K562 (cell line): ENCODE results near the gene COA3. TPM values are rescaled to one million over a fixed set of nuclear protein-coding genes. Genes with fewer than 3 reads are reported as not detected.

Experiments
- ATAC-seq: fragments of 200-7000 bp; cut with Tn5 transposase; 3 replicates; pipeline ENCODE4 v1.9.1; 2020; ENCODE audit warnings: moderate library complexity
- BruUV-seq: library from RNA; stranded (reverse); fragments of 400-500 nt; replicated peaks from 2 replicates; lab custom pipeline; 2021; lab: Mats Ljungman, UMichigan
- CTCF ChIA-PET: fragments of 300-600 bp; formaldehyde crosslinking; extraction: SDS; loops from one replicate; lab custom pipeline; 2021; ENCODE audit warnings: low intra/inter-chr PET ratio; lab: Yijun Ruan, JAX
- POLR2A ChIA-PET: fragments of 300-600, 350-650 bp; sonication (Branson Sonifier 250); formaldehyde crosslinking; extraction: SDS; loops from one replicate; lab custom pipeline; 2021; ENCODE audit warnings: antibody characterized with exemption, inconsistent platforms; lab: Yijun Ruan, JAX
- DNase-seq, 4 experiments: peaks; one replicate each; pipeline versions ENCODE4 v3.0.0 to v3.0.0-alpha.2; 2011 to 2018; ENCODE audit warnings: low spot score in 3 of 4, mixed read lengths in 3 of 4; ENCODE audit errors: extremely low read depth in 1 of 4
- FAIRE-seq: peaks from 2 replicates; lab custom pipeline; 2011; peaks lifted over from hg19 to GRCh38; lab: Jason Lieb, UNC
- H2AFZ ChIP-seq: 2 replicates; pipeline ENCODE4 v1.6.0; 2011; ENCODE audit warnings: low read depth, low read length, control low read depth, inconsistent platforms
- H3K27ac ChIP-seq: fragments of 200-600 bp; 3 replicates; pipeline ENCODE4 v1.8.0; 2011; ENCODE audit warnings: low read depth, mild to moderate bottlenecking, control low read depth, inconsistent platforms, low read length, moderate library complexity, mixed read lengths; ENCODE audit errors: extremely low read depth
- H3K27me3 ChIP-seq, 2 experiments: fragments of 300-600 bp in 1 of 2; 2 replicates in 1 of 2; 3 replicates in 1 of 2; pipeline versions ENCODE4 v1.6.0 to v1.8.0; 2011; ENCODE audit warnings: inconsistent platforms in 2 of 2, low read length in 2 of 2, mild to moderate bottlenecking in 1 of 2, mixed read lengths in 1 of 2, moderate library complexity in 1 of 2; ENCODE audit not compliant: control insufficient read depth in 2 of 2, insufficient read depth in 2 of 2
- H3K36me3 ChIP-seq: fragments of 300-600 bp; 3 replicates; pipeline ENCODE4 v1.8.0; 2011; ENCODE audit warnings: mild to moderate bottlenecking, low read length, inconsistent platforms; ENCODE audit not compliant: control insufficient read depth, insufficient read depth
- H3K4me1 ChIP-seq, 2 experiments: fragments of 200-600 bp in 1 of 2; replicated peaks in 1 of 2; 2 replicates in 1 of 2; 3 replicates in 1 of 2; pipeline versions ENCODE4 v1.5.1 to v1.8.0; 2011; ENCODE audit warnings: inconsistent platforms in 2 of 2, low read length in 2 of 2, mild to moderate bottlenecking in 1 of 2, mixed read lengths in 1 of 2, moderate library complexity in 1 of 2; ENCODE audit not compliant: control insufficient read depth in 2 of 2, insufficient read depth in 2 of 2
- H3K4me2 ChIP-seq: 2 replicates; pipeline ENCODE4 v1.6.1; 2011; ENCODE audit warnings: low read length, control low read depth, inconsistent platforms, mixed read lengths; ENCODE audit not compliant: insufficient read depth
- H3K4me3 ChIP-seq: fragments of 200-600 bp; sonication (generic), shearing (Covaris generic); 2 replicates; pipeline ENCODE4 v1.5.1; 2016; ENCODE audit warnings: control low read depth, inconsistent platforms
- H3K79me2 ChIP-seq: fragments of 200-600 bp; 3 replicates; pipeline ENCODE4 v1.8.0; 2011; ENCODE audit warnings: low read length, inconsistent platforms; ENCODE audit not compliant: control insufficient read depth, insufficient read depth
- H3K9ac ChIP-seq, 2 experiments: 2 replicates each; pipeline versions ENCODE4 v1.6.0 to v1.6.1; 2011; ENCODE audit warnings: low read depth in 2 of 2, low read length in 2 of 2, control low read depth in 1 of 2, inconsistent platforms in 1 of 2, mild to moderate bottlenecking in 1 of 2, mixed read lengths in 1 of 2; ENCODE audit not compliant: insufficient read depth in 1 of 2
- H3K9me1 ChIP-seq: one replicate; pipeline ENCODE4 v1.6.0; 2011; ENCODE audit warnings: inconsistent platforms, mild to moderate bottlenecking, low read length, moderate library complexity; ENCODE audit not compliant: control insufficient read depth, insufficient read depth
- H3K9me3 ChIP-seq: replicated peaks from 2 replicates; pipeline ENCODE4 v1.5.1; 2011; ENCODE audit warnings: low read depth, low read length, inconsistent platforms; ENCODE audit not compliant: control insufficient read depth, insufficient read depth
- H4K20me1 ChIP-seq: replicated peaks from 2 replicates; pipeline ENCODE4 v1.6.1; 2011; ENCODE audit warnings: low read length, inconsistent platforms, mixed read lengths; ENCODE audit not compliant: control insufficient read depth, insufficient read depth
- FOS ChIP-seq: IDR thresholded peaks from 3 replicates; pipeline ENCODE4 v1.6.1; 2011; ENCODE audit not compliant: insufficient read length; ENCODE audit errors: extremely low read depth
- GABPB1 ChIP-seq: sonication (generic); formaldehyde crosslinking; IDR thresholded peaks from 2 replicates; pipeline ENCODE4 v1.8.0; 2022; ENCODE audit warnings: mild to moderate bottlenecking, missing genetic modification reagents
- GATA2 ChIP-seq: sonication (generic); formaldehyde crosslinking; IDR thresholded peaks from 2 replicates; pipeline ENCODE4 v1.4.0; 2020; ENCODE audit warnings: mild to moderate bottlenecking, missing genetic modification reagents
- GTF2A2 ChIP-seq: IDR thresholded peaks from 2 replicates; pipeline ENCODE4 v1.6.1; 2016; ENCODE audit warnings: mild to moderate bottlenecking, missing genetic modification characterization, missing compliant biosample characterization
- HOXB6 ChIP-seq: fragments of 250-450 bp; sonication (Bioruptor Pico); IDR thresholded peaks from 2 replicates; pipeline ENCODE4 v1.5.1; 2022; ENCODE audit warnings: mild to moderate bottlenecking, borderline replicate concordance
- KDM5B ChIP-seq: fragments of 200-600 bp; sonication (generic); IDR thresholded peaks from 2 replicates; pipeline ENCODE4 v1.6.1; 2012; ENCODE audit warnings: low read depth, mild to moderate bottlenecking, moderate library complexity, low read length, control low read depth, inconsistent platforms; ENCODE audit not compliant: insufficient replicate concordance
- NFYB ChIP-seq: IDR thresholded peaks from 2 replicates; pipeline ENCODE4 v1.6.1; 2011; ENCODE audit warnings: mild to moderate bottlenecking, moderate library complexity; ENCODE audit not compliant: insufficient read length; ENCODE audit errors: extremely low read depth
- PHB2 ChIP-seq: fragments of 450-650 bp; IDR thresholded peaks from 2 replicates; pipeline ENCODE4 v1.6.1; 2017; ENCODE audit warnings: low read depth
- RBM25 ChIP-seq: fragments of 200-400 bp; formaldehyde crosslinking; IDR thresholded peaks from 2 replicates; pipeline ENCODE4 v1.6.1; 2018; ENCODE audit warnings: low read length, low read depth, moderate library complexity; ENCODE audit not compliant: severe bottlenecking
- SRSF9 ChIP-seq: fragments of 200-400 bp; formaldehyde crosslinking; IDR thresholded peaks from 2 replicates; pipeline ENCODE4 v1.6.1; 2017; ENCODE audit warnings: low read depth, low read length, borderline replicate concordance
- TBP ChIP-seq: optimal IDR thresholded peaks from 2 replicates; pipeline ENCODE3; 2011; ENCODE audit warnings: low read depth, low read length, improper control_type of control experiment
- ZNF124 ChIP-seq: sonication (generic); formaldehyde crosslinking; IDR thresholded peaks from 2 replicates; pipeline ENCODE4 v1.8.1; 2022; ENCODE audit warnings: missing genetic modification reagents
- ZNF282 ChIP-seq: sonication (generic); formaldehyde crosslinking; IDR thresholded peaks from 2 replicates; pipeline ENCODE4 v1.8.1; 2023; ENCODE audit warnings: missing genetic modification reagents
- ZNF644 ChIP-seq: fragments of 200-800 bp; sonication (Bioruptor generic); IDR thresholded peaks from 2 replicates; pipeline ENCODE4 v1.6.1; 2016; ENCODE audit warnings: low read depth, missing genetic modification characterization, missing compliant biosample characterization
- ZNF699 ChIP-seq: fragments of 250-450 bp; sonication (Bioruptor Pico); IDR thresholded peaks from 2 replicates; pipeline ENCODE4 v1.8.0; 2021; ENCODE audit warnings: mild to moderate bottlenecking, moderate library complexity; ENCODE audit not compliant: insufficient replicate concordance
- WGBS: fragments of 100-300 bp; shearing (Covaris generic); methylation state at CpG from one replicate; pipeline ENCODE4 v1.1.6; 2016; ENCODE audit warnings: low coverage, mixed read lengths; ENCODE audit not compliant: insufficient coverage; ENCODE audit errors: missing lambda C conversion rate; 5-methylcytosine and 5-hydroxymethylcytosine counted together
- in situ Hi-C: fragments of 300-500 bp; cut with MboI; formaldehyde crosslinking; loops from 4 replicates; pipeline ENCODE4 v1.15.0; 2018; ENCODE audit warnings: inconsistent platforms, mixed read lengths
- intact Hi-C: fragments of 100-400 bp; cut with micrococcal nuclease; formaldehyde crosslinking; loops from 2 replicates; pipeline ENCODE4 v1.14.2; 2022
- polyA plus RNA-seq, 8 experiments: library from polyadenylated mRNA; depleted of rRNA in 4 of 8; stranded (reverse) in 5 of 8; unstranded in 3 of 8; fragments of >200 nt; fragmentation: Nextera tagmentation in 2 of 8; fragmentation: Illumina TruSeq in 1 of 8; extraction: Ambion mirVana in 2 of 8; extraction: Trizol in 1 of 8; gene quantifications; 2 replicates each; pipeline versions ENCODE4 v1.2.1 to v1.2.3, GENCODE V29; 2011 to 2014; ENCODE audit warnings: inconsistent platforms in 1 of 8, missing spikeins in 1 of 8
- total RNA-seq, 7 experiments: library from RNA; depleted of rRNA in 6 of 7; stranded (reverse); fragments of >200 nt in 6 of 7; fragmentation: Illumina TruSeq in 2 of 7; extraction: Trizol in 2 of 7; gene quantifications; 2 replicates each; pipeline versions ENCODE4 v1.2.1 to v1.2.3, GENCODE V29; 2011 to 2021; ENCODE audit warnings: low replicate concordance in 1 of 7
- TF ChIP-seq, protein P1 (sequence below): conservative IDR thresholded peaks from 2 replicates; pipeline ENCODE4 v1.6.1; 2011; ENCODE audit warnings: low read depth, mild to moderate bottlenecking, low read length; ENCODE audit not compliant: control insufficient read depth
- TF ChIP-seq, protein P2 (sequence below): fragments of 450-650 bp; formaldehyde crosslinking; IDR thresholded peaks from 2 replicates; pipeline ENCODE4 v1.4.0; 2022; ENCODE audit warnings: mild to moderate bottlenecking, moderate library complexity
- TF ChIP-seq, protein P3 (sequence below): IDR thresholded peaks from 2 replicates; pipeline ENCODE4 v1.6.1; 2011; ENCODE audit warnings: borderline replicate concordance, low read depth, mild to moderate bottlenecking, moderate library complexity, low read length; ENCODE audit not compliant: insufficient read depth, poor library complexity, severe bottlenecking

Gene COA3
- total and polyA plus RNA-seq, 9 of the 15 experiments (the other 6 are each of a cell fraction or from before 2014, with no cell fraction given), result 49.6 to 153 (median 61.4) TPM

DNA sequence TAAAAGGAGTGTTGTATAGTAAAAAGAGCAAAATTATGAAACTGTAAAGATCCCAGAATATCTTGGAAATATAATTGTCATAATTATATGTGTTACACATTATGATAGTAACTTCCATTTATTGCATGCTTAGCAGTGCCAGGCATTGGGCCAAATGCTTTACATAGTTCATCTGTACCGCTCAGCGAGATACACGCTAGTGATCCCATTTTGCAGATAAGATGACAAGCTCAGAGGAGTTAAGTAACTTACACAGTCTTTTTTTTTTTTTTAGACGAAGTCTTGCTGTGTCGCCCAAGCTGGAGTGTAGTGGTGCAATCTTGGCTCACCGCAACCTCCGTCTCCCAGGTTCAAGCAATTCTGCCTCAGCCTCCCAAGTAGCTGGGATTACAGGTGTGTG, 46.9 kb downstream of the COA3 start:
- CTCF ChIA-PET, result no interaction called here
- Histone ChIP-seq H2AFZ (no peak overlapping the region), H3K27me3 (peaks cover 0 to 5% of the 10 kb centered on the region in 2 experiments; a peak in 2 of 5 replicates), H4K20me1 (peaks cover 3% of the 10 kb centered on the region; the same call in 1 of the 2 replicates), H3K27ac (no peak overlapping the region), H3K9me1 (no peaks in the 10 kb centered on the region), H3K4me1 (peaks cover 7 to 15% of the 10 kb centered on the region in 2 experiments; a peak in 4 of 5 replicates), H3K79me2 (no peaks in the 10 kb centered on the region), H3K9ac (no peak overlapping the region), H3K4me3 (no peak overlapping the region), H3K9me3 (no peaks in the 10 kb centered on the region), H3K36me3 (no peaks in the 10 kb centered on the region), H3K4me2 (no peak overlapping the region)
- in situ Hi-C loops, result no loop called here
- ATAC-seq, result peak; percentile 28; the same call in 2 of the 3 replicates
- BruUV-seq, result no TSS peak
- 6% methylated on average over 7 of the region's 7 CpGs for WGBS
- no peak for FAIRE-seq
- intact Hi-C loops, result no loop called here
- POLR2A ChIA-PET, result interaction anchor here (1.4 kb wide), 1 partner anchor 15 kb away, joined by 3 read pairs; no protein-coding TSS in a partner anchor
- DNase-seq, result peak in 1 of 4 experiments; percentile 55
- TF ChIP-seq ZNF282 (CRISPR knock-in tag), result no peak
- no peak for TF ChIP-seq HOXB6 (CRISPR knock-in tag)
- no peak for TF ChIP-seq GABPB1 (CRISPR knock-in tag)
- TF ChIP-seq, protein P1, sequence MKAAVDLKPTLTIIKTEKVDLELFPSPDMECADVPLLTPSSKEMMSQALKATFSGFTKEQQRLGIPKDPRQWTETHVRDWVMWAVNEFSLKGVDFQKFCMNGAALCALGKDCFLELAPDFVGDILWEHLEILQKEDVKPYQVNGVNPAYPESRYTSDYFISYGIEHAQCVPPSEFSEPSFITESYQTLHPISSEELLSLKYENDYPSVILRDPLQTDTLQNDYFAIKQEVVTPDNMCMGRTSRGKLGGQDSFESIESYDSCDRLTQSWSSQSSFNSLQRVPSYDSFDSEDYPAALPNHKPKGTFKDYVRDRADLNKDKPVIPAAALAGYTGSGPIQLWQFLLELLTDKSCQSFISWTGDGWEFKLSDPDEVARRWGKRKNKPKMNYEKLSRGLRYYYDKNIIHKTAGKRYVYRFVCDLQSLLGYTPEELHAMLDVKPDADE, result no peak
- TF ChIP-seq GATA2, result no peak
- no peak for TF ChIP-seq ZNF124 (CRISPR knock-in tag)
- TF ChIP-seq, protein P2, sequence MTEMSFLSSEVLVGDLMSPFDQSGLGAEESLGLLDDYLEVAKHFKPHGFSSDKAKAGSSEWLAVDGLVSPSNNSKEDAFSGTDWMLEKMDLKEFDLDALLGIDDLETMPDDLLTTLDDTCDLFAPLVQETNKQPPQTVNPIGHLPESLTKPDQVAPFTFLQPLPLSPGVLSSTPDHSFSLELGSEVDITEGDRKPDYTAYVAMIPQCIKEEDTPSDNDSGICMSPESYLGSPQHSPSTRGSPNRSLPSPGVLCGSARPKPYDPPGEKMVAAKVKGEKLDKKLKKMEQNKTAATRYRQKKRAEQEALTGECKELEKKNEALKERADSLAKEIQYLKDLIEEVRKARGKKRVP (CRISPR knock-in tag), result no peak
- TF ChIP-seq RBM25, result no peak
- no peak for TF ChIP-seq FOS
- TF ChIP-seq KDM5B, result no peak
- TF ChIP-seq NFYB, result no peak
- TF ChIP-seq TBP, result no peak
- TF ChIP-seq, protein P3, sequence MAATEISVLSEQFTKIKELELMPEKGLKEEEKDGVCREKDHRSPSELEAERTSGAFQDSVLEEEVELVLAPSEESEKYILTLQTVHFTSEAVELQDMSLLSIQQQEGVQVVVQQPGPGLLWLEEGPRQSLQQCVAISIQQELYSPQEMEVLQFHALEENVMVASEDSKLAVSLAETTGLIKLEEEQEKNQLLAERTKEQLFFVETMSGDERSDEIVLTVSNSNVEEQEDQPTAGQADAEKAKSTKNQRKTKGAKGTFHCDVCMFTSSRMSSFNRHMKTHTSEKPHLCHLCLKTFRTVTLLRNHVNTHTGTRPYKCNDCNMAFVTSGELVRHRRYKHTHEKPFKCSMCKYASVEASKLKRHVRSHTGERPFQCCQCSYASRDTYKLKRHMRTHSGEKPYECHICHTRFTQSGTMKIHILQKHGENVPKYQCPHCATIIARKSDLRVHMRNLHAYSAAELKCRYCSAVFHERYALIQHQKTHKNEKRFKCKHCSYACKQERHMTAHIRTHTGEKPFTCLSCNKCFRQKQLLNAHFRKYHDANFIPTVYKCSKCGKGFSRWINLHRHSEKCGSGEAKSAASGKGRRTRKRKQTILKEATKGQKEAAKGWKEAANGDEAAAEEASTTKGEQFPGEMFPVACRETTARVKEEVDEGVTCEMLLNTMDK, result no peak
- no peak for TF ChIP-seq ZNF699 (CRISPR knock-in tag)
- TF ChIP-seq ZNF644 (tag), result no peak
- no peak for TF ChIP-seq GTF2A2 (tag)
- no peak for TF ChIP-seq PHB2
- no peak for TF ChIP-seq SRSF9
